ENCODE data around the gene RYR1. TPM values are rescaled to one million over a fixed set of nuclear protein-coding genes. Genes with fewer than 3 reads are reported as not detected.

Gene RYR1
- polyA plus RNA-seq, 3 donors: 0.76 to 2.1 (median 2.1) TPM

GRCh38 chr19:38606131-38606530 is 172.6 kb downstream of the RYR1 start:
- no peak for TF ChIP-seq CTCF (IDR thresholded peaks at IDR 0.05)
- WGBS (ENCODE audit: insufficient coverage): 95% methylated on average over 6 of the region's 6 CpGs
- no peak for DNase-seq
- Mint-ChIP-seq H3K9me3 (peaks cover 0 to 3% (median 0%) of the 10 kb centered on the region in 7 donors), H3K27ac (peak overlapping the region in 1 of 7 donors; percentile 83), H3K4me1 (no peaks in the 10 kb centered on the region), H3K4me3 (no peak overlapping the region), H3K36me3 (peaks cover 39 to 57% of the 10 kb centered on the region in 2 donors), H3K27me3 (ENCODE audit: low read depth in 3 of 3) (peaks cover 0 to 2% (median 0%) of the 10 kb centered on the region in 3 donors)
- no peaks in the 10 kb centered on the region for H3K4me1 ChIP-seq (ENCODE audit: control insufficient read depth in 1 of 2, insufficient read depth in 2 of 2, low read length in 2 of 2)
- no peak overlapping the region for H3K4me2 ChIP-seq (replicated peaks; ENCODE audit: extremely low read depth, low read length, poor library complexity, severe bottlenecking)
- H3K27me3 ChIP-seq (ENCODE audit: control insufficient read depth in 2 of 2, insufficient read depth in 2 of 2, low read length in 2 of 2): no peaks in the 10 kb centered on the region
- peaks cover 36 to 55% of the 10 kb centered on the region in 2 donors for H3K36me3 ChIP-seq (replicated peaks in 1 of 2; ENCODE audit: control insufficient read depth in 1 of 2, insufficient read depth in 2 of 2, low read length in 2 of 2)
- no peak overlapping the region for H3K4me3 ChIP-seq (replicated peaks in 1 of 3; ENCODE audit: low read depth in 2 of 3, low read length in 3 of 3)
- no peaks in the 10 kb centered on the region for H4K20me1 ChIP-seq (ENCODE audit: insufficient read depth, low read length)
- intact Hi-C loops (cut with micrococcal nuclease): no loop called here
- H2AFZ ChIP-seq (ENCODE audit: insufficient read depth, low read depth, low read length, poor library complexity, severe bottlenecking): no peak overlapping the region
- no peak overlapping the region for H3K27ac ChIP-seq (ENCODE audit: low read depth in 1 of 2, low read length in 2 of 2)
- no peaks in the 10 kb centered on the region for H3K9me3 ChIP-seq (replicated peaks in 1 of 2; ENCODE audit: control insufficient read depth in 1 of 2, insufficient read depth in 1 of 2, low read length in 2 of 2)
- no peaks in the 10 kb centered on the region for H3K79me2 ChIP-seq (ENCODE audit: insufficient read depth, low read length)
- H3K9ac ChIP-seq (ENCODE audit: insufficient read depth, low read length, poor library complexity, severe bottlenecking): no peak overlapping the region

GRCh38 chr19:38614289-38614688 is 180.8 kb downstream of the RYR1 start:
- Mint-ChIP-seq H3K36me3 (peaks cover 26 to 48% of the 10 kb centered on the region in 2 donors), H3K4me3 (no peak overlapping the region), H3K27ac (peak overlapping the region in 2 of 7 donors; percentile 53 to 70), H3K4me1 (peaks cover 22% of the 10 kb centered on the region), H3K9me3 (peaks cover 0 to 3% (median 0%) of the 10 kb centered on the region in 7 donors), H3K27me3 (ENCODE audit: low read depth in 3 of 3) (peaks cover 0 to 2% (median 2%) of the 10 kb centered on the region in 3 donors)
- Histone ChIP-seq H3K27ac (ENCODE audit: low read depth in 1 of 2, low read length in 2 of 2) (no peak overlapping the region), H3K4me3 (replicated peaks in 1 of 3; ENCODE audit: low read depth in 2 of 3, low read length in 3 of 3) (no peak overlapping the region), H2AFZ (ENCODE audit: insufficient read depth, low read depth, low read length, poor library complexity, severe bottlenecking) (no peak overlapping the region), H3K4me2 (replicated peaks; ENCODE audit: extremely low read depth, low read length, poor library complexity, severe bottlenecking) (no peak overlapping the region), H3K9me3 (replicated peaks in 1 of 2; ENCODE audit: control insufficient read depth in 1 of 2, insufficient read depth in 1 of 2, low read length in 2 of 2) (no peaks in the 10 kb centered on the region), H3K9ac (ENCODE audit: insufficient read depth, low read length, poor library complexity, severe bottlenecking) (no peak overlapping the region), H4K20me1 (ENCODE audit: insufficient read depth, low read length) (no peaks in the 10 kb centered on the region), H3K36me3 (replicated peaks in 1 of 2; ENCODE audit: control insufficient read depth in 1 of 2, insufficient read depth in 2 of 2, low read length in 2 of 2) (peaks cover 35 to 39% of the 10 kb centered on the region in 2 donors), H3K4me1 (ENCODE audit: control insufficient read depth in 1 of 2, insufficient read depth in 2 of 2, low read length in 2 of 2) (peaks cover 26 to 34% of the 10 kb centered on the region in 2 donors), H3K79me2 (ENCODE audit: insufficient read depth, low read length) (peaks cover 42% of the 10 kb centered on the region), H3K27me3 (ENCODE audit: control insufficient read depth in 2 of 2, insufficient read depth in 2 of 2, low read length in 2 of 2) (no peaks in the 10 kb centered on the region)
- intact Hi-C loops (cut with micrococcal nuclease): no loop called here
- no peak for DNase-seq
- 100% methylated on average over 1 of the region's 3 CpGs for WGBS (ENCODE audit: insufficient coverage)
- no peak for TF ChIP-seq CTCF (IDR thresholded peaks at IDR 0.05)
